Activated T-cell treated with anti-CD3 and anti-CD28 coated beads, Interleukin-2, amount 50 U/mL, for 24 hours (primary cell): ENCODE results near the gene RAB28.

Experiments
- DNase-seq: peaks from one replicate; pipeline ENCODE4 v3.0.0-alpha.2; 2020
- H3K27ac Mint-ChIP-seq: 2 replicates; pipeline ENCODE4 v1.8.0; 2020; ENCODE audit warnings: mild to moderate bottlenecking, mixed read lengths
- H3K27me3 Mint-ChIP-seq: 2 replicates; pipeline ENCODE4 v1.8.0; 2020; ENCODE audit warnings: mixed read lengths
- H3K36me3 Mint-ChIP-seq: 2 replicates; pipeline ENCODE4 v1.8.0; 2020; ENCODE audit warnings: low read depth, mixed read lengths
- H3K4me1 Mint-ChIP-seq: 2 replicates; pipeline ENCODE4 v1.8.0; 2020; ENCODE audit warnings: low read depth, mixed read lengths
- H3K4me3 Mint-ChIP-seq: 2 replicates; pipeline ENCODE4 v1.8.0; 2020; ENCODE audit warnings: mild to moderate bottlenecking, moderate library complexity, mixed read lengths
- H3K9me3 Mint-ChIP-seq: 2 replicates; pipeline ENCODE4 v1.8.0; 2020; ENCODE audit warnings: mixed read lengths

The RAB28 gene

DNA sequence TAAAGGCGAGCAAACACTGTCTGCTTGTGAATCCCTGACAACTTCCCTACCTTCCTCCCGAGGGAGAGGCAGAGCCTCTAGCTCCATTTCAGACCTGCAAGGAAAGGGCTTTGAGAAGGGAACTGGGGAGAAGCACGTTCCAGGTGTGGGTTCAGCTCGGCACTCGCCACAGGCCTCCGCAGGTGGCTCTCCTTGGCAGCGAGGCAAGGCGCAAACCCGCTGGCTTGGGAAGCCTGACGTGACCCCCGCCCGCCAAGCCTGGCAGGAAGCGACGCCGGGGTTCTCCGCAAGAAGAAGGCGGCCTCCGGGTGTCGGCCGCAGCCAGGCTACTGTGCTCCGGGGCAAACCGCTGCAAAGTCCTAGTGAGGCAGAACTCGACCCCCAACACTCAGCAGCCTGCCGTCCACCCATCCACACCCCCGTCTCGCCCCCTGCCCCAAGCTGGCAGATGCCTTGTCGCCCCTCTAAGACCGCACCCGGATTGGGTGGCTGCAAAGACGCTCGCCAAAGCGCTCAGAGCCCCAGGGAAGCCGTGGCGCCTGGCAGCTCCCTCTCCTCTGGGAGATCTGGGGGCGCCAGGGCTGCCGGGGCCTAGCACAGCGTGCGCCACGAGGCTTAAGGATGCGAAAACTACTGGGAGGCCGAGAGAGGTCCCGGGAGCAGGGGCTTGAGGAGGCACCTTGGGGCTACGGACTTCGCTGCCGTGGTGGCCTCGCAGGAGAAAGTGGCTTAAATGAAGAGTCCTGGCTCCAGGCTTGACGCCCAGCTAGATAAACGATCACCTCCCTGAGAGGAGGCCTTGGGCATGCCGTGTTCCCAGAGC is 38.4 kb upstream of the RAB28 start:
- Mint-ChIP-seq H3K4me1 (peaks cover 19% of the 10 kb centered on the region), H3K27ac (no peak overlapping the region), H3K4me3 (peak overlapping the region; percentile 18), H3K27me3 (peaks cover 78% of the 10 kb centered on the region), H3K36me3 (no peaks in the 10 kb centered on the region), H3K9me3 (no peaks in the 10 kb centered on the region)
- DNase-seq, result peak; percentile 43

DNA sequence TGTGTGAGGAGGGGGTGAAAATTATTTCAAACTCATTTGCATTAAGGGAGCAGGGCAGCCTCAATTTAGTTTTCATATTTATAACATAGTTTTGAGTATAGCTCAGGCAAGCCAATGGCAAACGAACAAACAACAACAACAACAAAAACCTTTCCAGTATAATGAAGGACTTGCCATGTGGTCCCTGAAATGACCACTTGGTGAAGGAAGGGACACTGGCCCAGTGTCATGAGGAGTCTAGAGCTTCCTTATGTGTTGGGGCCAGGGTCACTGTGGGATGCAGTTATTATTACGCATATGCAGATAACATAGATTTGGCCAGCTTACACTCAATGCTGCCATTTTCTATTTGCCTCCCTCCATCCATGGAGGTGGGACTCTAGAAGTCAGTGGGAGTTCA is 36.9 kb upstream of the RAB28 start:
- H3K4me1 Mint-ChIP-seq, result peaks cover 14% of the 10 kb centered on the region
- H3K27me3 Mint-ChIP-seq, result peaks cover 74% of the 10 kb centered on the region
- no peak overlapping the region for H3K27ac Mint-ChIP-seq
- H3K4me3 Mint-ChIP-seq, result no peak overlapping the region
- H3K9me3 Mint-ChIP-seq, result no peaks in the 10 kb centered on the region
- no peak for DNase-seq
- H3K36me3 Mint-ChIP-seq, result no peaks in the 10 kb centered on the region

DNA sequence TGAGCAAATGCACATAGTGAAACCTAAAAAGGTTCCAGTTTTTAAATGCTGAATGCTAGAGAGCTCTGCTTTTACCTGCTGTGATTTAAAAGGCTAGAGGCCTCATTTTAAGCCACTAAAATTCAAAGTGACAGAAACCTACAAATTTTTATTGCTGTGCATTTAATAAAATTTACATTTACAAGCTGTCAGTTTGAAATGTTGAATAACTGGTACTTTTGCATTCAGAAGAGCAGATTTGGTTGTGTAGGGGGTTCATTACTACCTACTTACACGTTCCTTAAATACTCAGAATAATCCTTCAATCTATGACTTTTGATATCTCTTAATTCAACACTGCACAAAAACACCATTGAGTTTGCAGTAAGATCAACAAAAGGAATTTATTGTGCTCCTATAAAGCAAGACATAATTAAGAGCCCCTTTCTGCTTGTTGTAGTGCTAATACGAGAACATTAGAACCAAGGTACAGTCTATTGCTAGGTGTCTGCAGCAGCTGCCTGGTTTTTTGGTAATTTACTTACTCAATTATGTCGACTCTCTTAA is 32.2 kb upstream of the RAB28 start:
- Mint-ChIP-seq H3K4me1 (no peaks in the 10 kb centered on the region), H3K27ac (no peak overlapping the region), H3K36me3 (no peaks in the 10 kb centered on the region), H3K9me3 (no peaks in the 10 kb centered on the region), H3K4me3 (no peak overlapping the region), H3K27me3 (peaks cover 62% of the 10 kb centered on the region)
- no peak for DNase-seq

DNA sequence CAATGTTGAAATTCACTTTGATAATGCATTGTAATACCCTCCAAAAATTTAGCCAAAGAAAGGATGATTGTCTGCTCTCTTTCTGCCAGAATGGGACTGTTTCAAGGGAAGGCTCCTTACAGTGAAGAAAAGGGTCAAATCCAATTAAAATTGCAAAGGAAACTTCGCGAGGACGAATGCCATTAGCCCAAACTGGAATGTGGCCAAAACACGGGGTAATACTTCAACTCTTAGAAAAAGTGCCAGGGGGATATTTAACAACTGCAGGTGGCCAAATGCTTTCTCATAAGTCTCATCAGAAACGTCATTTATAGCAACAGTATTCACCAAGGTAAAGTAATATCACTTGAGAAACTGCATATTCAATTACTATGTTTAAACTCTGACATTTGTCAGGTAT is 31.1 kb upstream of the RAB28 start:
- H3K9me3 Mint-ChIP-seq, result no peaks in the 10 kb centered on the region
- peaks cover 52% of the 10 kb centered on the region for H3K27me3 Mint-ChIP-seq
- no peak overlapping the region for H3K27ac Mint-ChIP-seq
- no peaks in the 10 kb centered on the region for H3K4me1 Mint-ChIP-seq
- H3K36me3 Mint-ChIP-seq, result no peaks in the 10 kb centered on the region
- no peak overlapping the region for H3K4me3 Mint-ChIP-seq
- DNase-seq, result no peak

DNA sequence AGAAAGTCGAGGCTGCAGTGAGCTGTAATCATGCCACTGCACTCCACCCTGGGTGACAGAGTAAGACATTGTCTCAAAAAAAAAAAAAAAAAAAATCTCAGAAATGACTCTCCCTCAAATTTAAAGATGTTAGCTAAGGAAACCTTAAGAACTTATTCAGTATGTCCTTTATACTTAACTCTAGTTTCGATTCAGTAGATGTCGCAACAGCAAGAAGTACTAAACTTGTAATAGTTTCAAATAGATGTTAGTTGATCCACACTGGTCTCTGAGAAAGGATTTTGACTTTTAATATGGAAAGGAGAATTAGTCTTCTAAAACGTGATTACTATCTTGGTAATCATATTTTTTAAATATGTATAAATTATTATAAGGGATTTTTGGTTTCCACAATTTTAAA is 30.6 kb upstream of the RAB28 start:
- H3K27me3 Mint-ChIP-seq, result peaks cover 49% of the 10 kb centered on the region
- H3K4me1 Mint-ChIP-seq, result no peaks in the 10 kb centered on the region
- no peaks in the 10 kb centered on the region for H3K9me3 Mint-ChIP-seq
- no peak overlapping the region for H3K4me3 Mint-ChIP-seq
- no peaks in the 10 kb centered on the region for H3K36me3 Mint-ChIP-seq
- H3K27ac Mint-ChIP-seq, result no peak overlapping the region
- DNase-seq, result no peak

DNA sequence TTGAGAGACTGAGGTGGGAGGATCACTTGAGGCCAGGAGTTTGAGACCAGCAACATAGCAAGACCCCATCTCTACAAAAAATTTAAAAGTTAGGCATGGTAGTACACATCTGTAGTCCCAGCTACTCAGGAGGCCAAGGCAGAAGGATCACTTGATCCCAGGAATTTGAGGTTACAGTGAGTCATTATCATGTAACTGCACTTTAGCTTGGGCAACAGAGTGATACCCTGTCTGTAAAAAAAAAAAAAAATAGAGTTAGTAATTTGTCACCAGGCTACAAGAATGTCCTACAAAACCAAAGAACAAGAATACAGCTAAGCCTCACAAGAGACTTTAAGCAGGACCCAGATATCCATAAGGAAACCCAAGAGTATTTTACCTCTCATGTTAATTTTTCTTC is 27.0 kb upstream of the RAB28 start:
- Mint-ChIP-seq H3K27me3 (peaks cover 35% of the 10 kb centered on the region), H3K27ac (no peak overlapping the region), H3K9me3 (no peaks in the 10 kb centered on the region), H3K4me1 (no peaks in the 10 kb centered on the region), H3K36me3 (no peaks in the 10 kb centered on the region), H3K4me3 (no peak overlapping the region)
- no peak for DNase-seq

DNA sequence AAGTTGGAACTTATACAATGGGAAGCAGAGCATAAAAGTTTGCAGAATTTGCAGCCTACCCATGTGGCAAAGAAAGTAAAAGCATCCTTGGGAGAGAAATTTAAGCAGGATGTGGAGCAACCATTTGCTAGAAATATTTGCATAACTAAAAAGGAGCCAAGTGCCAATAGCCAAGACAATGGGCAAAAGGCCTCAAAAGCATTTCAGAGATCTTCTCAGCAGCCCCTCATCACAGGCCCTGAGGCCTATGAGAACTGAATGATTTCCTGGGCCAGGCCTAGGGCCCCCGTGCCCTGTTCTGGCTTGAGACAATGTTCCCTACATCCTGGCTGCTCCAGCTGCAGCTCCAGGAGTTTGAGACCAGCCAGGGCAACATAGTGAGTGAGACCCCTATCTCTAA is 25.3 kb upstream of the RAB28 start:
- DNase-seq, result no peak
- Mint-ChIP-seq H3K4me1 (no peaks in the 10 kb centered on the region), H3K36me3 (no peaks in the 10 kb centered on the region), H3K27ac (no peak overlapping the region), H3K27me3 (peaks cover 27% of the 10 kb centered on the region), H3K4me3 (no peak overlapping the region), H3K9me3 (no peaks in the 10 kb centered on the region)

DNA sequence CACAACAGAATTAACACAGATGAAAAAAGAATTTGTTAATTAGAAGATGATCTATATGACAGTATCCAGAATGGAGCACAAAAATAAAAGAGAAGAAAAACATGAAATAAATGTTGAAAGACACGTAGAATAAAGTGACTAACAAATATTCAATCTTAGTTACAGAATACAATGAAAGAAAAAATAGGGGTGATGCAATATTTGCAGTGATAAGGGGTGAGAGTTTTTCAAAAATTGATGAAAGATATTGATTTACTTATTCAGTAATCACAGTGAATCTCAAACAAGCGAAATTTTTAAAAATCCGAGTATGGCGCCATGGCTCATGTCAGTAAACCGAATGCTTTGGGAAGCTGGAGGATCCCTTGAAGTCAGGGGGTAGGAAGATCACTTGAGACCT is 20.2 kb upstream of the RAB28 start:
- no peak overlapping the region for H3K4me3 Mint-ChIP-seq
- DNase-seq, result no peak
- no peaks in the 10 kb centered on the region for H3K36me3 Mint-ChIP-seq
- no peaks in the 10 kb centered on the region for H3K4me1 Mint-ChIP-seq
- H3K27me3 Mint-ChIP-seq, result peaks cover 32% of the 10 kb centered on the region
- H3K9me3 Mint-ChIP-seq, result no peaks in the 10 kb centered on the region
- H3K27ac Mint-ChIP-seq, result no peak overlapping the region

DNA sequence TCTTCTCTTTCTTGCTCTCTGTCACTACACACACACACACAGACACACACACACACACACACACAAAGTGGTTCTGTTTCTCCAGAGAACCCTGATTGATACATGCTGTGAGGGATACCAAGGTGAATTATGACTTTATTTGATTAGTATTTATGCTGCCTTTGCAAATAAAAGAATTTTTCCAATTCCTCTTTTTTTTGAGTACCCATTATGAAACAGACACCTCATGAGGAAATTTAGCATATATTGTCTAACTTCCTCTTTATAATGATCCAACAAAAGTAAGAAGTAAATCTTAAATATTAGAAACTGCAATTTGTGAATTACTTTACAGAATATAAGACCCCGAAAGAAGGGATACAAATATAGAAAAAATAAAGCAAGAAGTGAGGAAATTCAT is 14.3 kb upstream of the RAB28 start:
- no peak overlapping the region for H3K4me3 Mint-ChIP-seq
- H3K27ac Mint-ChIP-seq, result no peak overlapping the region
- H3K36me3 Mint-ChIP-seq, result no peaks in the 10 kb centered on the region
- no peaks in the 10 kb centered on the region for H3K9me3 Mint-ChIP-seq
- peaks cover 59% of the 10 kb centered on the region for H3K27me3 Mint-ChIP-seq
- H3K4me1 Mint-ChIP-seq, result no peaks in the 10 kb centered on the region
- DNase-seq, result no peak

DNA sequence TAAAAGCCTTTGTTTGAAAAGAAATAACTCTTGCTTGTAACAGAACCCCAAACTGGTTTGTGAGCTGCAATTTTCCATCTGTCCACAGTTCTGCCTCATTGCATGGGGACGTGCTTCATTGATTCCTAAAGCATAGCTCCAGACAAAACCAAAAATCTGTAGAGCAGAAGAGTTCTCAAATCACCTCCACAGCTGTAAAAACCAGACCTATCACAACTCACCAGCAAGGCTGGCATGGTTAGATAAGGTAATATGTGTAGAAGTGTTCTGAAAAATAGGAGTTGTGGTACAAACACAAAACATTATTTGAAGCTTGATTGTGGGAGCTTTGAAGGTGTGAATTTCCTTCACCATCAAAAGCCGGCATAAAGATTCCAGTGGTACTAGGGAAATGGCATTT is 12.5 kb upstream of the RAB28 start:
- no peaks in the 10 kb centered on the region for H3K9me3 Mint-ChIP-seq
- DNase-seq, result no peak
- no peaks in the 10 kb centered on the region for H3K4me1 Mint-ChIP-seq
- no peak overlapping the region for H3K27ac Mint-ChIP-seq
- H3K4me3 Mint-ChIP-seq, result no peak overlapping the region
- no peaks in the 10 kb centered on the region for H3K36me3 Mint-ChIP-seq
- H3K27me3 Mint-ChIP-seq, result peaks cover 61% of the 10 kb centered on the region

DNA sequence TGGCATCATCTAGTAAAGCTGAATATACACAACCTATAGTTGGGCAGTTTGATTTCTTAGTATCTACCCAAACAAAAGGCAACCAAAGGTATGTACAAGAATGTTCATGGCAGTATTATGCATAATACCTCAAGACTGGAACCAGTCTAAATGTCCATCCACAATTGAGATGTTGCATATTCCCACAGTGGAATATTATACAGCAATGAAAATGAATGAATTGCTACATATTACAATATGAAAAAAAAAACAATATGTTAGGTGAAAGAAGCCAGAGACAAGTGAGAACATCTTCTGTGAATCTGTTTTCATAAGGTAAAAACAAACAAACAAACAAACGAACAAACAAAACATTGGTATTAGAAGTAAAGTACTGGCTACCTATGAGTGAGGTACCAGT is 11.6 kb upstream of the RAB28 start:
- H3K27me3 Mint-ChIP-seq, result peaks cover 60% of the 10 kb centered on the region

DNA sequence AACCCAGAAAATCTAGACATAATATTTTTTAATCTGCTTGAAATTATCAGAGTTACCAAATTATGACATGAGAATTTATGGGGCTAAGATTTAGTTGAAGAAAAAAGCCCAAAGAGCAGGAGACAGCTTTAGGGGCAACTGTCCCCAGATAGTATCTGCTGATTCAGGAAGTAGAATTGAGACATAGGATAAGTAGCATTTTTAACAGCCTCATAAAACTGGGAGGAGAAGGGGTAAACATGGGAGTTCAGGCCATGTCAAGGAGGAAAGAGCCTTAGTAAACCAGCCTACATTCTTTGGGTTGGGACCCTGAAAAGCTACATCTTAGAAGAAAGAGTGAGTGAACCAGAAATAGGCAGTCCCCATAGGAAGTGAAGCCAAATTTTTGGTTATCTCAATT is 9.7 kb upstream of the RAB28 start:
- DNase-seq, result no peak
- Mint-ChIP-seq H3K36me3 (no peaks in the 10 kb centered on the region), H3K9me3 (no peaks in the 10 kb centered on the region), H3K27me3 (peaks cover 60% of the 10 kb centered on the region), H3K4me1 (no peaks in the 10 kb centered on the region), H3K27ac (no peak overlapping the region), H3K4me3 (no peak overlapping the region)

More for the DNA sequence above, 11.6 kb upstream of the RAB28 start:
- H3K9me3 Mint-ChIP-seq, result no peaks in the 10 kb centered on the region
- H3K4me1 Mint-ChIP-seq, result no peaks in the 10 kb centered on the region
- DNase-seq, result no peak
- H3K4me3 Mint-ChIP-seq, result no peak overlapping the region
- no peaks in the 10 kb centered on the region for H3K36me3 Mint-ChIP-seq
- H3K27ac Mint-ChIP-seq, result no peak overlapping the region

DNA sequence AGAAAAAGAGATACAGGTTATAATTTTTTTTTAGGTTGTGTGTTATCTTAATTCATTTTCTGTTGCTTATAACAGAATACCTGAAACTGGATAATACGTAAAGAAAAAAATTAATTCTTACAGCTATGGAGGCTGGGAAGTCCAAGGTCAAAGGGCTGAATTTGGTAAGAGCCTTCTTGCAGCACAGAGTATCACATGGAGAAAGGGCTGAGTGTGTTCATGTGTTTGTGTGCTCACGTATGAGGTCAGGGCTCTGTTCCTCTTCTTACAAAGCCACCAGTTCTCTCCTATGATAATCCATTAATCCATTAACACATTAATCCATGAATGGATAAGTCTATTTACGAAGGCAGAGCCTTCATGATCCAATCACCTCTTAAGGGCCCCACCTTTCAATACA is 8.6 kb upstream of the RAB28 start:
- H3K4me3 Mint-ChIP-seq, result no peak overlapping the region
- H3K9me3 Mint-ChIP-seq, result no peaks in the 10 kb centered on the region
- no peaks in the 10 kb centered on the region for H3K36me3 Mint-ChIP-seq
- no peak for DNase-seq
- no peak overlapping the region for H3K27ac Mint-ChIP-seq
- H3K4me1 Mint-ChIP-seq, result no peaks in the 10 kb centered on the region
- H3K27me3 Mint-ChIP-seq, result peaks cover 58% of the 10 kb centered on the region

DNA sequence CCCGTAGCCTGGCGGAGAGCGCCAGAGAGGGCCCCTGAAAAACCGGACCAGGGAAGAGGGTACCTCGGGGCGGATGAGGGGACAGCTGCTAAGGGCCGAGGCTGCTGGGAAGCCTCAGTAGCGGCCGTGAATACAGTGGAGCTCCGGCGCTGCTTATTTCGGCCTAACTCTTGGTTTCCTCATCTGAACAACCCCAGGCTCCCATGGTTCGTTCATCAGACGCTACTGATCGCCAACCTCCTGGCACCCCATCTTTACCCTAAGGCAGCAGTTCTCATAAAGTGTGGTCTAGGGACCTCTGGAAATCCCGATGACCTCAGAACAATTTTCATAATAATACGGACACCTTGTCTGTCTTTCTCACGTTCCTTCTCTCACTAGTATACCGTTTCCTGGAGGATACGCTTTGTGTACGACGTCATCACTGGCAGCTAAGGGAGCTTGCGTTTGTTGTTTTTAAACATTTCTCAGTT is 645 bp upstream of the RAB28 start:
- Mint-ChIP-seq H3K4me1 (peaks cover 32% of the 10 kb centered on the region), H3K27me3 (peaks cover 13% of the 10 kb centered on the region), H3K36me3 (peaks cover 8% of the 10 kb centered on the region), H3K4me3 (peak overlapping the region; percentile 93), H3K27ac (peak overlapping the region; percentile 100), H3K9me3 (no peaks in the 10 kb centered on the region)
- DNase-seq, result no peak

DNA sequence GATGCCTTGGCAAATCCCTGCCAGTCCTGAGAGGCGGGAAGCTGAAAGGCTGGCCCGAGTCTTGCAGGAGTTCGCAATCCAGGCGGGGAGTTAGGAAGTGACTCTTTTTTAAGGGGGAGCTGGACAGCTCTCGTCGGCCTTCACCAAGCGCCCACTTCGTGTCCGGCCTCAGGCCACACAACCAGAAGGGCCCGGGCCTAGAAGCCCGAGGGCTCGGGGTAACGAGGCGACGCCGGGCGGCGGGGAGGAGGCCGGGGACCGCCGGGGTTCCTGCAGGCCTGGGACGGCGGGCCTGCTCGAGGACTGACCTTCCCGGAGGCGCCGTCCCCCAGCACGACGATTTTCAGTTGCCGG is 395 bp downstream of the RAB28 start:
- peaks cover 8% of the 10 kb centered on the region for H3K27me3 Mint-ChIP-seq
- peaks cover 14% of the 10 kb centered on the region for H3K36me3 Mint-ChIP-seq
- peak overlapping the region; percentile 93 for H3K4me3 Mint-ChIP-seq
- H3K9me3 Mint-ChIP-seq, result no peaks in the 10 kb centered on the region
- peak overlapping the region; percentile 100 for H3K27ac Mint-ChIP-seq
- peaks cover 32% of the 10 kb centered on the region for H3K4me1 Mint-ChIP-seq
- DNase-seq, result no peak
